ENCODE measurements around the gene RIPOR2.

GRCh38 chr6:24929242-24929641 is 6.5 kb downstream of the RIPOR2 start:
- TF ChIP-seq, protein P1, sequence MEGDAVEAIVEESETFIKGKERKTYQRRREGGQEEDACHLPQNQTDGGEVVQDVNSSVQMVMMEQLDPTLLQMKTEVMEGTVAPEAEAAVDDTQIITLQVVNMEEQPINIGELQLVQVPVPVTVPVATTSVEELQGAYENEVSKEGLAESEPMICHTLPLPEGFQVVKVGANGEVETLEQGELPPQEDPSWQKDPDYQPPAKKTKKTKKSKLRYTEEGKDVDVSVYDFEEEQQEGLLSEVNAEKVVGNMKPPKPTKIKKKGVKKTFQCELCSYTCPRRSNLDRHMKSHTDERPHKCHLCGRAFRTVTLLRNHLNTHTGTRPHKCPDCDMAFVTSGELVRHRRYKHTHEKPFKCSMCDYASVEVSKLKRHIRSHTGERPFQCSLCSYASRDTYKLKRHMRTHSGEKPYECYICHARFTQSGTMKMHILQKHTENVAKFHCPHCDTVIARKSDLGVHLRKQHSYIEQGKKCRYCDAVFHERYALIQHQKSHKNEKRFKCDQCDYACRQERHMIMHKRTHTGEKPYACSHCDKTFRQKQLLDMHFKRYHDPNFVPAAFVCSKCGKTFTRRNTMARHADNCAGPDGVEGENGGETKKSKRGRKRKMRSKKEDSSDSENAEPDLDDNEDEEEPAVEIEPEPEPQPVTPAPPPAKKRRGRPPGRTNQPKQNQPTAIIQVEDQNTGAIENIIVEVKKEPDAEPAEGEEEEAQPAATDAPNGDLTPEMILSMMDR (IDR thresholded peaks at IDR 0.05) = no peak
- no peak for TF ChIP-seq POLR2A (IDR thresholded peaks at IDR 0.05)

Measured in Peyer's patch (tissue), 4 donors.